Liver (tissue), 9 donors: ENCODE data around the gene MYRF. TPM values are rescaled to one million over a fixed set of nuclear protein-coding genes. Genes with fewer than 3 reads are reported as not detected.

Source experiments
- DNase-seq: peaks from one replicate; pipeline ENCODE4 v3.0.0-alpha.2; 2017; ENCODE audit warnings: low spot score
- H3K27ac ChIP-seq, 2 donors: one replicate each; pipeline ENCODE4 v1.7.0; 2013; ENCODE audit warnings: inconsistent platforms in 2 of 2, low read length in 2 of 2, control low read depth in 1 of 2, low read depth in 1 of 2, mild to moderate bottlenecking in 1 of 2
- H3K27me3 ChIP-seq, 4 donors: one replicate each; pipeline versions ENCODE4 v1.6.1 to v1.7.0; 2013; ENCODE audit warnings: low read length in 3 of 4, inconsistent platforms in 1 of 4, mild to moderate bottlenecking in 1 of 4, moderate library complexity in 1 of 4; ENCODE audit not compliant: control insufficient read depth in 4 of 4, insufficient read depth in 4 of 4
- H3K36me3 ChIP-seq, 4 donors: one replicate each; pipeline versions ENCODE4 v1.6.1 to v1.7.0; 2013; ENCODE audit warnings: low read length in 3 of 4, mild to moderate bottlenecking in 3 of 4, low read depth in 1 of 4, moderate library complexity in 1 of 4; ENCODE audit not compliant: control insufficient read depth in 4 of 4, insufficient read depth in 3 of 4
- H3K4me1 ChIP-seq, 4 donors: one replicate each; pipeline versions ENCODE4 v1.6.1 to v1.7.0; 2013; ENCODE audit warnings: low read length in 3 of 4, mild to moderate bottlenecking in 3 of 4, moderate library complexity in 1 of 4; ENCODE audit not compliant: control insufficient read depth in 4 of 4, insufficient read depth in 4 of 4
- H3K4me3 ChIP-seq, 3 donors: one replicate each; pipeline versions ENCODE4 v1.6.1 to v1.7.0; 2013; ENCODE audit warnings: low read length in 3 of 3, control low read depth in 1 of 3, low read depth in 1 of 3, mild to moderate bottlenecking in 1 of 3
- H3K9ac ChIP-seq, 2 donors: one replicate each; pipeline ENCODE4 v1.7.0; 2013; ENCODE audit warnings: low read length in 2 of 2, mild to moderate bottlenecking in 2 of 2, moderate library complexity in 2 of 2, control low read depth in 1 of 2, low read depth in 1 of 2
- H3K9me3 ChIP-seq, 4 donors: one replicate each; pipeline versions ENCODE4 v1.6.1 to v1.7.0; 2013; ENCODE audit warnings: low read length in 3 of 4; ENCODE audit not compliant: control insufficient read depth in 4 of 4
- ATF3 ChIP-seq: IDR thresholded peaks from 2 replicates; pipeline ENCODE4 v1.6.1; 2016; ENCODE audit warnings: antibody characterized with exemption
- CTCF ChIP-seq: fragments of 150-350 bp; IDR thresholded peaks from 2 replicates; pipeline ENCODE4 v1.5.1; 2017; ENCODE audit warnings: improper control_type of control experiment, low read depth, low read length; ENCODE audit not compliant: missing input control
- EGR1 ChIP-seq, 2 donors: IDR thresholded peaks; 2 replicates each; pipeline ENCODE4 v1.6.1; 2016 to 2018; ENCODE audit warnings: antibody characterized with exemption in 2 of 2, low read depth in 2 of 2
- FOXA1 ChIP-seq: IDR thresholded peaks from 2 replicates; pipeline ENCODE4 v1.6.1; 2016; ENCODE audit warnings: antibody characterized with exemption
- FOXA2 ChIP-seq: IDR thresholded peaks from 2 replicates; pipeline ENCODE4 v1.6.1; 2016; ENCODE audit warnings: antibody characterized with exemption
- GABPA ChIP-seq, 2 donors: IDR thresholded peaks in 1 of 2; conservative IDR thresholded peaks in 1 of 2; 2 replicates each; pipeline ENCODE4 v1.6.1; 2016; ENCODE audit warnings: antibody characterized with exemption in 2 of 2, mild to moderate bottlenecking in 1 of 2, moderate library complexity in 1 of 2
- HNF4G ChIP-seq: IDR thresholded peaks from 2 replicates; pipeline ENCODE4 v1.6.1; 2016; ENCODE audit warnings: antibody characterized with exemption
- JUND ChIP-seq, 2 donors: IDR thresholded peaks; 2 replicates each; pipeline ENCODE4 v1.6.1; 2016; ENCODE audit warnings: antibody characterized with exemption in 2 of 2
- MAX ChIP-seq: IDR thresholded peaks from 2 replicates; pipeline ENCODE4 v1.6.1; 2016; ENCODE audit warnings: antibody characterized with exemption
- NR2F2 ChIP-seq: IDR thresholded peaks from 2 replicates; pipeline ENCODE4 v1.6.1; 2016; ENCODE audit warnings: antibody characterized with exemption
- RAD21 ChIP-seq, 2 donors: IDR thresholded peaks; 2 replicates each; pipeline ENCODE4 v1.6.1; 2016; ENCODE audit warnings: antibody characterized with exemption in 2 of 2, mild to moderate bottlenecking in 2 of 2
- REST ChIP-seq: IDR thresholded peaks from 2 replicates; pipeline ENCODE4 v1.6.1; 2016; ENCODE audit warnings: antibody characterized with exemption, mild to moderate bottlenecking
- SP1 ChIP-seq: IDR thresholded peaks from 2 replicates; pipeline ENCODE4 v1.6.1; 2018; ENCODE audit warnings: antibody characterized with exemption, mild to moderate bottlenecking
- TAF1 ChIP-seq: conservative IDR thresholded peaks from 2 replicates; pipeline ENCODE4 v1.6.1; 2016; ENCODE audit warnings: antibody characterized with exemption, mild to moderate bottlenecking
- YY1 ChIP-seq: IDR thresholded peaks from 2 replicates; pipeline ENCODE4 v1.6.1; 2016; ENCODE audit warnings: antibody characterized with exemption, mild to moderate bottlenecking
- ZBTB33 ChIP-seq: IDR thresholded peaks from 2 replicates; pipeline ENCODE4 v1.6.1; 2016; ENCODE audit warnings: antibody characterized with exemption
- WGBS: extraction: QIAGEN DNeasy Blood & Tissue Kit; methylation state at CpG from one replicate; pipeline ENCODE4 v1.1.7; 2013; 5-methylcytosine and 5-hydroxymethylcytosine counted together
- polyA plus RNA-seq, 2 donors: library from polyadenylated mRNA; stranded (reverse) in 1 of 2; unstranded in 1 of 2; fragments of 200-250 nt in 1 of 2; fragments of >200 nt in 1 of 2; fragmentation: Nextera tagmentation in 1 of 2; extraction: Ambion mirVana in 1 of 2; gene quantifications; one replicate each; pipeline versions ENCODE4 v1.2.1 to v1.2.3, GENCODE V29; 2013 to 2015
- total RNA-seq, 2 donors: library from RNA; depleted of rRNA; stranded (reverse); fragments of >200 nt; gene quantifications; one replicate each; pipeline ENCODE4 v1.2.3, GENCODE V29; 2014
- donor health status: healthy.
- donor health status: healthy.
- donor health status: healthy.
- donor health status: healthy.
- donor health status: healthy.

Gene MYRF
- total and polyA plus RNA-seq, 4 donors = 3.5 to 6.5 (median 4.4) TPM

- TF ChIP-seq GABPA (IDR thresholded peaks at IDR 0.05 in 1 of 2, conservative IDR thresholded peaks at IDR 0.05 in 1 of 2) = no peak
- TF ChIP-seq RAD21 (IDR thresholded peaks at IDR 0.05) = no peak
- no peak for TF ChIP-seq MAX
- no peak for TF ChIP-seq FOXA1
- no peak for TF ChIP-seq TAF1
- no peak for TF ChIP-seq YY1
- TF ChIP-seq ATF3 = no peak
- no peak for TF ChIP-seq SP1
- TF ChIP-seq FOXA2 = no peak
- no peak for TF ChIP-seq CTCF
- no peak for TF ChIP-seq HNF4G
- TF ChIP-seq ZBTB33 = no peak
- no peak for TF ChIP-seq REST
- no peak for TF ChIP-seq EGR1 (IDR thresholded peaks at IDR 0.05; ENCODE audit: low read depth in 2 of 2)
- TF ChIP-seq NR2F2 = no peak
- no peak for TF ChIP-seq JUND (IDR thresholded peaks at IDR 0.05)
- 88% methylated on average over 27 of the region's 27 CpGs for WGBS
Observed at GRCh38 chr11:61706452-61707400, 45.7 kb upstream of the MYRF start.

More at GRCh38 chr11:61706452-61707400, 45.7 kb upstream of the MYRF start:
- no peak for DNase-seq
- H3K9me3 ChIP-seq = no peaks in the 10 kb centered on the region
- no peak overlapping the region for H3K9ac ChIP-seq
- no peak overlapping the region for H3K4me3 ChIP-seq
- no peaks in the 10 kb centered on the region for H3K27me3 ChIP-seq
- no peaks in the 10 kb centered on the region for H3K4me1 ChIP-seq
- no peak overlapping the region for H3K27ac ChIP-seq
- no peaks in the 10 kb centered on the region for H3K36me3 ChIP-seq
